ENCODE results near the gene METAP1. TPM values are rescaled to one million over a fixed set of nuclear protein-coding genes. Genes with fewer than 3 reads are reported as not detected.

METAP1 gene
- total and polyA plus RNA-seq, 2 of the 8 experiments (the other 6 are each of a cell fraction or from before 2014, with no cell fraction given): 50.6 to 85.2 TPM

- no peak overlapping the region for H4K5ac ChIP-seq (ENCODE audit: insufficient read length, low read depth, low read length)
- FAIRE-seq (no peak), DNase-seq (ENCODE audit: low read depth in 1 of 2, low spot score in 2 of 2) (no peak)
- no peaks in the 10 kb centered on the region; a peak in 1 of 7 replicates for H3K4me1 ChIP-seq (replicated peaks in 1 of 4; ENCODE audit: control insufficient read depth in 3 of 4, insufficient read depth in 4 of 4, low read length in 3 of 4)
- H3K27ac ChIP-seq (ENCODE audit: low read depth, low read length): no peak overlapping the region
- no peak overlapping the region for H3K4me2 ChIP-seq (ENCODE audit: insufficient read depth in 1 of 2, low read depth in 2 of 2, low read length in 2 of 2)
- ChIA-PET POLR2A (ENCODE audit: partially characterized antibody) (interaction anchor here (0.6 to 4.4 kb wide), 2 partner anchors 13 to 37 kb away, joined by 3 to 17 read pairs; no protein-coding TSS in a partner anchor), CTCF (ENCODE audit: partially characterized antibody) (no interaction called here)
- peaks cover 7 to 33% of the 10 kb centered on the region in 2 experiments; a peak in 3 of 4 replicates for H3K79me2 ChIP-seq (ENCODE audit: control insufficient read depth in 1 of 2, insufficient read depth in 2 of 2, low read length in 2 of 2)
- H3K23me2 ChIP-seq (ENCODE audit: low read depth, low read length): no peaks in the 10 kb centered on the region
- H3K27me3 ChIP-seq (replicated peaks in 1 of 4; ENCODE audit: control insufficient read depth in 3 of 4, extremely low read depth in 1 of 4, insufficient read depth in 3 of 4, low read length in 3 of 4): no peaks in the 10 kb centered on the region
- no peak overlapping the region for H2AFZ ChIP-seq (ENCODE audit: low read length)
- H2BK5ac ChIP-seq (ENCODE audit: low read depth, low read length): no peak overlapping the region
- H4K20me1 ChIP-seq (replicated peaks in 1 of 2; ENCODE audit: control insufficient read depth in 1 of 2, insufficient read depth in 2 of 2, low read length in 2 of 2): peaks cover 2 to 7% of the 10 kb centered on the region in 2 experiments
- no peak overlapping the region for H3K4me3 ChIP-seq (ENCODE audit: extremely low read depth in 1 of 4, insufficient read depth in 2 of 4, low read depth in 3 of 4, low read length in 4 of 4)
- no peak overlapping the region for H2BK120ac ChIP-seq (replicated peaks; ENCODE audit: low read depth, low read length)
- H2BK20ac ChIP-seq (ENCODE audit: low read length): no peak overlapping the region
- no peak overlapping the region for H4K91ac ChIP-seq (replicated peaks; ENCODE audit: insufficient read length, low read length)
- H3K4ac ChIP-seq (replicated peaks; ENCODE audit: insufficient read length, low read depth, low read length): no peak overlapping the region
- no peaks in the 10 kb centered on the region for H3K9me3 ChIP-seq (ENCODE audit: insufficient read depth in 2 of 2, low read depth in 1 of 2, low read length in 1 of 2)
- H2BK12ac ChIP-seq (ENCODE audit: low read depth, low read length): no peak overlapping the region
- H3K56ac ChIP-seq (replicated peaks; ENCODE audit: insufficient read length, low read depth, low read length): no peak overlapping the region
- 94% methylated on average over 5 of the region's 5 CpGs; no CpG with 5 or more reads in 1 of the 2 experiments for WGBS, 2 experiments (ENCODE audit: extremely low coverage in 1 of 2, insufficient coverage in 1 of 2, insufficient read length in 1 of 2, insufficient replicate concordance in 2 of 2, low coverage in 1 of 2, low lambda C conversion rate in 2 of 2, missing lambda C conversion rate in 1 of 2)
- H3K36me3 ChIP-seq (ENCODE audit: control insufficient read depth in 2 of 4, insufficient read depth in 4 of 4, low read length in 3 of 4): peaks cover 19 to 85% (median 67%) of the 10 kb centered on the region in 4 experiments
- H3K18ac ChIP-seq (ENCODE audit: extremely low read depth, low read length): no peak overlapping the region
- no peak for TF ChIP-seq SP2 (IDR thresholded peaks at IDR 0.05; ENCODE audit: low read length)
- TF ChIP-seq, protein P1, sequence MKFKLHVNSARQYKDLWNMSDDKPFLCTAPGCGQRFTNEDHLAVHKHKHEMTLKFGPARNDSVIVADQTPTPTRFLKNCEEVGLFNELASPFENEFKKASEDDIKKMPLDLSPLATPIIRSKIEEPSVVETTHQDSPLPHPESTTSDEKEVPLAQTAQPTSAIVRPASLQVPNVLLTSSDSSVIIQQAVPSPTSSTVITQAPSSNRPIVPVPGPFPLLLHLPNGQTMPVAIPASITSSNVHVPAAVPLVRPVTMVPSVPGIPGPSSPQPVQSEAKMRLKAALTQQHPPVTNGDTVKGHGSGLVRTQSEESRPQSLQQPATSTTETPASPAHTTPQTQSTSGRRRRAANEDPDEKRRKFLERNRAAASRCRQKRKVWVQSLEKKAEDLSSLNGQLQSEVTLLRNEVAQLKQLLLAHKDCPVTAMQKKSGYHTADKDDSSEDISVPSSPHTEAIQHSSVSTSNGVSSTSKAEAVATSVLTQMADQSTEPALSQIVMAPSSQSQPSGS (IDR thresholded peaks at IDR 0.05; ENCODE audit: low read length): no peak
- no peak for TF ChIP-seq TEAD4 (IDR thresholded peaks at IDR 0.05; ENCODE audit: low read depth, low read length)
- TF ChIP-seq BCL11A (IDR thresholded peaks at IDR 0.05; ENCODE audit: low read depth in 2 of 2, low read length in 2 of 2): no peak
- TF ChIP-seq ATF3 (IDR thresholded peaks at IDR 0.05; ENCODE audit: insufficient read depth, low read depth, low read length): no peak
- TF ChIP-seq TAF7 (optimal IDR thresholded peaks at IDR 0.05; ENCODE audit: borderline replicate concordance, low read depth, low read length): no peak
- TF ChIP-seq HDAC2 (IDR thresholded peaks at IDR 0.05; ENCODE audit: borderline replicate concordance in 1 of 2, low read depth in 2 of 2, low read length in 2 of 2): no peak
- no peak for TF ChIP-seq CBX5 (IDR thresholded peaks at IDR 0.05; ENCODE audit: low read depth, low read length)
- TF ChIP-seq BACH1 (IDR thresholded peaks at IDR 0.05; ENCODE audit: low read length): no peak
- TF ChIP-seq RAD21 (IDR thresholded peaks at IDR 0.05 in 1 of 2, conservative IDR thresholded peaks at IDR 0.05 in 1 of 2; ENCODE audit: low read depth in 2 of 2, low read length in 2 of 2): no peak
- H3K14ac ChIP-seq (ENCODE audit: insufficient read length): no peak overlapping the region
- H4K8ac ChIP-seq (ENCODE audit: extremely low read depth, insufficient read depth, low read length): no peak overlapping the region
- no peak overlapping the region for H2AK5ac ChIP-seq (ENCODE audit: low read depth, low read length)
- H3K79me1 ChIP-seq (ENCODE audit: low read depth, low read length): peaks cover 2% of the 10 kb centered on the region; the same call in 1 of the 2 replicates
- H3K9ac ChIP-seq (replicated peaks in 1 of 4; ENCODE audit: extremely low read depth in 1 of 4, low read depth in 3 of 4, low read length in 3 of 4): no peak overlapping the region
- no peak overlapping the region for H3K23ac ChIP-seq (ENCODE audit: insufficient read length)
- no peak overlapping the region for H2BK15ac ChIP-seq (ENCODE audit: low read length)
These were observed 86.7 kb downstream of the METAP1 start for GRCh38 chr4:99082192-99082591.
